Amygdala (tissue), 56 donors: ENCODE results near the gene NUAK2.

Experiments used
- DNase-seq, 56 donors: peaks; one replicate each; lab custom pipeline; 2025; lab: John Stamatoyannopoulos, UW

NUAK2 gene

GRCh38 chr1:205260948-205261732 is 60.4 kb downstream of the NUAK2 start:
- no peak for DNase-seq

- DNase-seq = no peak
Observed at GRCh38 chr1:205259998-205260397, 61.5 kb downstream of the NUAK2 start.

- no peak for DNase-seq
Observed at GRCh38 chr1:205259324-205259832, 62.2 kb downstream of the NUAK2 start.

GRCh38 chr1:205258719-205259118 is 62.8 kb downstream of the NUAK2 start:
- peak in 42 of 56 donors; percentile 26 to 85 (median 60) for DNase-seq

GRCh38 chr1:205258261-205258691 is 63.3 kb downstream of the NUAK2 start:
- peak in 1 of 56 donors; percentile 43 for DNase-seq

GRCh38 chr1:205257735-205258134 is 63.8 kb downstream of the NUAK2 start:
- DNase-seq = peak in 13 of 56 donors; percentile 14 to 66 (median 35)

GRCh38 chr1:205256951-205257625 is 64.5 kb downstream of the NUAK2 start:
- no peak for DNase-seq

- DNase-seq = peak; percentile 36 to 98 (median 87)
Observed at GRCh38 chr1:205255941-205256780, 65.4 kb downstream of the NUAK2 start.
